HepG2 (cell line): ENCODE results near the gene CHODL. TPM values are rescaled to one million over a fixed set of nuclear protein-coding genes. Genes with fewer than 3 reads are reported as not detected.
A peak's percentile ranks its signal among the peaks of the same experiment; 100 is the strongest.

Experiments
- ATAC-seq: fragments of 200-7000 bp; cut with Tn5 transposase; 3 replicates; pipeline ENCODE4 v1.9.1; 2020; ENCODE audit warnings: mild to moderate bottlenecking, moderate library complexity
- Bru-seq: library from RNA; stranded (reverse); fragments of 400-500 nt; gene quantifications from one replicate; lab custom pipeline; 2021; lab: Mats Ljungman, UMichigan
- BruChase-seq, 2 experiments: library from RNA; stranded (reverse); fragments of 400-500 nt; gene quantifications; one replicate each; lab custom pipeline; 2021; lab: Mats Ljungman, UMichigan
- BruUV-seq: library from RNA; stranded (reverse); fragments of 400-500 nt; replicated peaks from 2 replicates; lab custom pipeline; 2021; lab: Mats Ljungman, UMichigan
- CTCF ChIA-PET: fragments of 300-600 bp; formaldehyde crosslinking; extraction: SDS; loops from one replicate; lab custom pipeline; 2021; ENCODE audit warnings: low total read pairs, inconsistent platforms, low intra/inter-chr PET ratio; lab: Yijun Ruan, JAX
- POLR2A ChIA-PET: fragments of 350-600 bp; sonication (Branson Sonifier 250); formaldehyde crosslinking; loops from one replicate; lab custom pipeline; 2020; ENCODE audit warnings: antibody characterized with exemption, inconsistent platforms; lab: Yijun Ruan, JAX
- DNase-seq: peaks from one replicate; pipeline ENCODE4 v3.0.0-alpha.2; 2015; ENCODE audit warnings: low spot score
- FAIRE-seq: peaks from 3 replicates; lab custom pipeline; 2011; peaks lifted over from hg19 to GRCh38; lab: Jason Lieb, UNC
- H2AFZ ChIP-seq: one replicate; pipeline ENCODE4 v1.6.1; 2011; ENCODE audit warnings: low read length, inconsistent platforms
- H3K27ac ChIP-seq: fragments of 300-600 bp; 3 replicates; pipeline ENCODE4 v1.8.0; 2011; ENCODE audit warnings: mixed run types, mild to moderate bottlenecking, mixed read lengths, low read length, inconsistent platforms; ENCODE audit not compliant: insufficient read depth; ENCODE audit errors: extremely low read length
- H3K27me3 ChIP-seq, 2 experiments: fragments of 200-600 bp in 1 of 2; 2 replicates in 1 of 2; 3 replicates in 1 of 2; pipeline versions ENCODE4 v1.6.0 to v1.8.0; 2011; ENCODE audit warnings: low read length in 2 of 2, mild to moderate bottlenecking in 2 of 2, moderate library complexity in 2 of 2, inconsistent platforms in 1 of 2; ENCODE audit not compliant: insufficient read depth in 2 of 2, control insufficient read depth in 1 of 2
- H3K36me3 ChIP-seq, 2 experiments: fragments of 200-600 bp in 1 of 2; replicated peaks in 1 of 2; 2 replicates in 1 of 2; 3 replicates in 1 of 2; pipeline versions ENCODE4 v1.5.1 to v1.8.0; 2011; ENCODE audit warnings: low read length in 2 of 2, inconsistent platforms in 1 of 2; ENCODE audit not compliant: insufficient read depth in 2 of 2, control insufficient read depth in 1 of 2
- H3K4me1 ChIP-seq: 2 replicates; pipeline ENCODE4 v1.5.1; 2012; ENCODE audit warnings: low read length, inconsistent platforms; ENCODE audit not compliant: insufficient read depth
- H3K4me2 ChIP-seq: 2 replicates; pipeline ENCODE4 v1.6.0; 2011; ENCODE audit warnings: low read depth, low read length, inconsistent platforms
- H3K4me3 ChIP-seq, 3 experiments: fragments of 200-600 bp in 1 of 3; sonication (generic), shearing (Covaris generic) in 1 of 3; replicated peaks in 1 of 3; 2 replicates each; pipeline ENCODE4 v1.5.1; 2011 to 2016; ENCODE audit warnings: low read length in 3 of 3, inconsistent platforms in 2 of 3, low read depth in 2 of 3, mild to moderate bottlenecking in 2 of 3, control low read depth in 1 of 3, mixed read lengths in 1 of 3; ENCODE audit not compliant: insufficient read depth in 1 of 3
- H3K79me2 ChIP-seq: one replicate; pipeline ENCODE4 v1.6.1; 2011; ENCODE audit warnings: low read length, inconsistent platforms; ENCODE audit not compliant: insufficient read depth
- H3K9ac ChIP-seq: 2 replicates; pipeline ENCODE4 v1.6.0; 2011; ENCODE audit warnings: mild to moderate bottlenecking, low read depth, low read length, inconsistent platforms; ENCODE audit not compliant: insufficient read depth
- H3K9me3 ChIP-seq: 2 replicates; pipeline ENCODE4 v1.5.1; 2012; ENCODE audit warnings: mild to moderate bottlenecking, low read length
- H4K20me1 ChIP-seq: 2 replicates; pipeline ENCODE4 v1.6.0; 2011; ENCODE audit warnings: inconsistent platforms, mild to moderate bottlenecking, low read length, moderate library complexity; ENCODE audit not compliant: insufficient read depth
- ISX ChIP-seq: sonication (generic); formaldehyde crosslinking; conservative IDR thresholded peaks from 2 replicates; pipeline ENCODE4 v1.5.0; 2020; ENCODE audit warnings: missing genetic modification reagents
- ZNF225 ChIP-seq: sonication (generic); formaldehyde crosslinking; IDR thresholded peaks from 2 replicates; pipeline ENCODE4 v1.4.0; 2020; ENCODE audit warnings: mild to moderate bottlenecking, missing genetic modification reagents
- WGBS: methylation state at CpG from one replicate; pipeline ENCODE4 v1.1.6; 2017; ENCODE audit warnings: low lambda C conversion rate; 5-methylcytosine and 5-hydroxymethylcytosine counted together
- in situ Hi-C: cut with HindIII; loops from 2 replicates; pipeline ENCODE4 v1.10.0; 2017; ENCODE audit warnings: low pct_unique_long_range_greater_than_20kb; ENCODE audit not compliant: extremely low pct_ligation_motif_present
- intact Hi-C: fragments of 100-400 bp; cut with micrococcal nuclease; formaldehyde crosslinking; loops from one replicate; pipeline ENCODE4 v1.10.0; 2022; ENCODE audit not compliant: unreplicated experiment
- long read RNA-seq, 2 experiments: library from RNA in 1 of 2; library from polyadenylated mRNA in 1 of 2; stranded (forward) in 1 of 2; unstranded in 1 of 2; transcript quantifications; one replicate each; pipeline ENCODE4 v2.0.0, GENCODE V29; 2019 to 2022
- polyA minus RNA-seq, 3 experiments: library from RNA; depleted of rRNA, polyadenylated mRNA; stranded (reverse); fragments of >200 nt; gene quantifications; 2 replicates each; pipeline ENCODE4 v1.2.3, GENCODE V29; 2011; ENCODE audit warnings: low replicate concordance in 1 of 3
- polyA plus RNA-seq, 8 experiments: library from polyadenylated mRNA; depleted of rRNA in 3 of 8; stranded (reverse) in 7 of 8; unstranded in 1 of 8; fragments of >200 nt; fragmentation: Illumina TruSeq in 4 of 8; extraction: Trizol in 4 of 8; gene quantifications; 2 replicates each; pipeline versions ENCODE4 v1.2.1 to v1.2.3, GENCODE V29; 2011 to 2016; ENCODE audit warnings: low read depth in 4 of 8, missing spikeins in 1 of 8, mixed read lengths in 1 of 8; ENCODE audit not compliant: insufficient read depth in 1 of 8
- total RNA-seq, 5 experiments: library from RNA; depleted of rRNA; stranded (reverse); fragments of >200 nt; fragmentation: Illumina TruSeq; extraction: Trizol; gene quantifications; 2 replicates each; pipeline ENCODE4 v1.2.3, GENCODE V29; 2016; ENCODE audit warnings: low read depth in 1 of 5
- TF ChIP-seq, protein P1 (sequence below): sonication (generic); formaldehyde crosslinking; IDR thresholded peaks from 2 replicates; pipeline ENCODE4 v1.5.0; 2020; ENCODE audit warnings: mild to moderate bottlenecking, missing genetic modification reagents
- TF ChIP-seq, protein P2 (sequence below): sonication (generic); formaldehyde crosslinking; IDR thresholded peaks from 2 replicates; pipeline ENCODE4 v1.8.0; 2022; ENCODE audit warnings: mild to moderate bottlenecking, missing genetic modification reagents; ENCODE audit not compliant: insufficient replicate concordance

The CHODL gene, protein sequence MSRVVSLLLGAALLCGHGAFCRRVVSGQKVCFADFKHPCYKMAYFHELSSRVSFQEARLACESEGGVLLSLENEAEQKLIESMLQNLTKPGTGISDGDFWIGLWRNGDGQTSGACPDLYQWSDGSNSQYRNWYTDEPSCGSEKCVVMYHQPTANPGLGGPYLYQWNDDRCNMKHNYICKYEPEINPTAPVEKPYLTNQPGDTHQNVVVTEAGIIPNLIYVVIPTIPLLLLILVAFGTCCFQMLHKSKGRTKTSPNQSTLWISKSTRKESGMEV
- total RNA-seq (2016; rRNA removed; fragmentation: Illumina TruSeq; extraction: Trizol) (not detected in 2 replicates), polyA plus RNA-seq (2011; rRNA removed) (not detected in 2 replicates), polyA minus RNA-seq (2011; rRNA and poly(A)+ RNA removed; ENCODE audit: low replicate concordance) (not detected in 2 replicates), Bru-seq, nascent RNA (percentile 5 among the genes with signal in this experiment), BruChase-seq, experiment 1, labeled RNA remaining after a 6-hour chase (percentile 15 among the genes with signal in this experiment), BruChase-seq, experiment 2, labeled RNA remaining after a 2-hour chase (percentile 10 among the genes with signal in this experiment)
- not detected in 2 replicates for total RNA-seq (2016; cell fraction: cytosol; rRNA removed; fragmentation: Illumina TruSeq; extraction: Trizol; ENCODE audit: low read depth)
- not detected in 2 replicates for total RNA-seq (2016; cell fraction: insoluble cytoplasmic fraction; rRNA removed; fragmentation: Illumina TruSeq; extraction: Trizol)
- total RNA-seq (2016; cell fraction: membrane; rRNA removed; fragmentation: Illumina TruSeq; extraction: Trizol) = not detected in 2 replicates
- not detected in 2 replicates for total RNA-seq (2016; cell fraction: nucleus; rRNA removed; fragmentation: Illumina TruSeq; extraction: Trizol)
- polyA plus RNA-seq (2011; cell fraction: cytosol; rRNA removed) = not detected in 2 replicates
- not detected in 2 replicates for polyA plus RNA-seq (2011; cell fraction: nucleus; rRNA removed)
- not detected in 2 replicates for polyA plus RNA-seq (2012)
- not detected in 2 replicates for polyA plus RNA-seq (2016; cell fraction: cytosol; fragmentation: Illumina TruSeq; extraction: Trizol; ENCODE audit: low read depth)
- not detected in 2 replicates for polyA plus RNA-seq (2016; cell fraction: insoluble cytoplasmic fraction; fragmentation: Illumina TruSeq; extraction: Trizol; ENCODE audit: low read depth)
- not detected in 2 replicates for polyA plus RNA-seq (2016; cell fraction: membrane; fragmentation: Illumina TruSeq; extraction: Trizol; ENCODE audit: low read depth)
- not detected in 2 replicates for polyA plus RNA-seq (2016; cell fraction: nucleus; fragmentation: Illumina TruSeq; extraction: Trizol; ENCODE audit: insufficient read depth, low read depth)
- polyA minus RNA-seq (2011; cell fraction: cytosol; rRNA and poly(A)+ RNA removed) = not detected in 2 replicates
- not detected in 2 replicates for polyA minus RNA-seq (2011; cell fraction: nucleus; rRNA and poly(A)+ RNA removed)
- long read RNA-seq, experiment 1 = 0 reads
- long read RNA-seq, experiment 2 = 0 reads

DNA sequence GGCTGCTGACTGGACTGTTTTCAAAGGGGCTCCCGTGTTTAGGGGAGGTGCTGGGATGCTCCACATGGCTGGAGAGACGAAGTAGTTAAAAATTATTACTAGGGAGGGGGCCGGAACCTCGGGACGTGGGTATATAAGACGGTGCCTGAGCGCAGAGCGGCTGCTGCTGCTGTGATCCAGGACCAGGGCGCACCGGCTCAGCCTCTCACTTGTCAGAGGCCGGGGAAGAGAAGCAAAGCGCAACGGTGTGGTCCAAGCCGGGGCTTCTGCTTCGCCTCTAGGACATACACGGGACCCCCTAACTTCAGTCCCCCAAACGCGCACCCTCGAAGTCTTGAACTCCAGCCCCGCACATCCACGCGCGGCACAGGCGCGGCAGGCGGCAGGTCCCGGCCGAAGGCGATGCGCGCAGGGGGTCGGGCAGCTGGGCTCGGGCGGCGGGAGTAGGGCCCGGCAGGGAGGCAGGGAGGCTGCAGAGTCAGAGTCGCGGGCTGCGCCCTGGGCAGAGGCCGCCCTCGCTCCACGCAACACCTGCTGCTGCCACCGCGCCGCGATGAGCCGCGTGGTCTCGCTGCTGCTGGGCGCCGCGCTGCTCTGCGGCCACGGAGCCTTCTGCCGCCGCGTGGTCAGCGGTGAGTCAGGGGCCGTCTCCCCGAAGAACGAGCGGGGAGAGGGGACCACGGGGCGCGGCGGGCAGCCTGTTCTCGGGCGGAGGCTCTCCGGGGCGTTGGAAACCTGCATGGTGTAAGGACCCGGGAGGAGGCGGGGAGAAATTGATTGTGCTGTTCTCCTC is at the start of gene CHODL:
Gene CHODL, plus strand, starts transcription at position 163 of the 793 bp plus-strand sequence. Its CDS starts 391 bp downstream, at position 554.
- WGBS = 28% methylated on average over 8 of the region's 72 CpGs
- no TSS peak for BruUV-seq
- no peak for TF ChIP-seq ISX (CRISPR knock-in tag)
- no peak for TF ChIP-seq ZNF225 (CRISPR knock-in tag)
- TF ChIP-seq, protein P1, sequence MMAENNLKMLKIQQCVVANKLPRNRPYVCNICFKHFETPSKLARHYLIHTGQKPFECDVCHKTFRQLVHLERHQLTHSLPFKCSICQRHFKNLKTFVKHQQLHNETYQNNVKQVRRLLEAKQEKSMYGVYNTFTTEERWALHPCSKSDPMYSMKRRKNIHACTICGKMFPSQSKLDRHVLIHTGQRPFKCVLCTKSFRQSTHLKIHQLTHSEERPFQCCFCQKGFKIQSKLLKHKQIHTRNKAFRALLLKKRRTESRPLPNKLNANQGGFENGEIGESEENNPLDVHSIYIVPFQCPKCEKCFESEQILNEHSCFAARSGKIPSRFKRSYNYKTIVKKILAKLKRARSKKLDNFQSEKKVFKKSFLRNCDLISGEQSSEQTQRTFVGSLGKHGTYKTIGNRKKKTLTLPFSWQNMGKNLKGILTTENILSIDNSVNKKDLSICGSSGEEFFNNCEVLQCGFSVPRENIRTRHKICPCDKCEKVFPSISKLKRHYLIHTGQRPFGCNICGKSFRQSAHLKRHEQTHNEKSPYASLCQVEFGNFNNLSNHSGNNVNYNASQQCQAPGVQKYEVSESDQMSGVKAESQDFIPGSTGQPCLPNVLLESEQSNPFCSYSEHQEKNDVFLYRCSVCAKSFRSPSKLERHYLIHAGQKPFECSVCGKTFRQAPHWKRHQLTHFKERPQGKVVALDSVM (CRISPR knock-in tag) = peak; percentile 24; the same call in 1 of the 2 replicates
- TF ChIP-seq, protein P2, sequence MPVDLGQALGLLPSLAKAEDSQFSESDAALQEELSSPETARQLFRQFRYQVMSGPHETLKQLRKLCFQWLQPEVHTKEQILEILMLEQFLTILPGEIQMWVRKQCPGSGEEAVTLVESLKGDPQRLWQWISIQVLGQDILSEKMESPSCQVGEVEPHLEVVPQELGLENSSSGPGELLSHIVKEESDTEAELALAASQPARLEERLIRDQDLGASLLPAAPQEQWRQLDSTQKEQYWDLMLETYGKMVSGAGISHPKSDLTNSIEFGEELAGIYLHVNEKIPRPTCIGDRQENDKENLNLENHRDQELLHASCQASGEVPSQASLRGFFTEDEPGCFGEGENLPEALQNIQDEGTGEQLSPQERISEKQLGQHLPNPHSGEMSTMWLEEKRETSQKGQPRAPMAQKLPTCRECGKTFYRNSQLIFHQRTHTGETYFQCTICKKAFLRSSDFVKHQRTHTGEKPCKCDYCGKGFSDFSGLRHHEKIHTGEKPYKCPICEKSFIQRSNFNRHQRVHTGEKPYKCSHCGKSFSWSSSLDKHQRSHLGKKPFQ (CRISPR knock-in tag) = no peak
- in situ Hi-C loops (no loop called here), intact Hi-C loops (no loop called here)
- CTCF ChIA-PET = no interaction called here
- Histone ChIP-seq H3K36me3 (no peaks in the 10 kb centered on the region), H3K27me3 (peaks cover 0 to 5% of the 10 kb centered on the region in 2 experiments; a peak in 1 of 5 replicates), H3K9me3 (no peaks in the 10 kb centered on the region), H3K27ac (no peak within 1 kb of the TSS), H3K79me2 (no peaks in the 10 kb centered on the region), H3K4me3 (no peak within 1 kb of the TSS), H3K4me2 (peak within 1 kb of the TSS; percentile 22), H4K20me1 (no peaks in the 10 kb centered on the region), H2AFZ (peak within 1 kb of the TSS; percentile 20), H3K4me1 (peaks cover 9% of the 10 kb centered on the region; the same call in 1 of the 2 replicates), H3K9ac (no peak within 1 kb of the TSS)
- DNase-seq (no peak), ATAC-seq (peak; percentile 65), FAIRE-seq (no peak)
- POLR2A ChIA-PET = no interaction called here
